Ovary (tissue), 3 donors: Measurements from ENCODE around the gene RFPL2.
"Not testable (repeated sequence)": the region's sequence is repeated elsewhere in the genome, so short reads cannot be mapped to it uniquely, and the experiment has no call there.

Source experiments
- EP300 ChIP-seq: sonication (generic); formaldehyde crosslinking; IDR thresholded peaks from one replicate; pipeline ENCODE4 v1.6.1; 2017; ENCODE audit warnings: antibody characterized with exemption
- TF ChIP-seq, protein P1 (sequence below), 3 donors: fragments of 450-650 bp in 2 of 3; fragments of 200-600 bp in 1 of 3; IDR thresholded peaks; one replicate each; pipeline versions ENCODE4 v1.5.1 to v1.8.0; 2016 to 2022; ENCODE audit warnings: antibody characterized with exemption in 3 of 3, mild to moderate bottlenecking in 1 of 3
- donor health status: DM: no; HTN: no; CAD: no.

DNA sequence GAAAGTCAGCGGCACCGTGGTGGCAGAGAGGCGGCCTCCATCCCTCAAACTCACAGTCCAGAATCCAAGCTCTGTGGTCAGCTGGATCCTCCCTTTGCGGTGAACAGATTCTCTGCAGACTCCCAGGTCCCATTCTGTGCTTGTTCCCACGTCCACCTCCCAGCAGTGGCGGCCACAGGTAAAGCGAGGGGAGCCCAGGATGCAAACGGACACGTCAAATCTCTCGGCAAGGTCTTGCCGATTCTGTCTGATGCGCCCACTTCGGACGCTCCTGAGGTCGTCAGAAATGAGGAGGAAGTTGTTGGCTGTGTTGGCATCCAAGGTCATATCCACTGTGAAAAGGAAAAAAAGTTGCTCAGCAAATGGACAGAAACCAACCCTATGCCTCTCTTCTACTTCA lies 13.9 kb downstream of the RFPL2 start:
- TF ChIP-seq EP300, result not testable (repeated sequence)
- TF ChIP-seq, protein P1, sequence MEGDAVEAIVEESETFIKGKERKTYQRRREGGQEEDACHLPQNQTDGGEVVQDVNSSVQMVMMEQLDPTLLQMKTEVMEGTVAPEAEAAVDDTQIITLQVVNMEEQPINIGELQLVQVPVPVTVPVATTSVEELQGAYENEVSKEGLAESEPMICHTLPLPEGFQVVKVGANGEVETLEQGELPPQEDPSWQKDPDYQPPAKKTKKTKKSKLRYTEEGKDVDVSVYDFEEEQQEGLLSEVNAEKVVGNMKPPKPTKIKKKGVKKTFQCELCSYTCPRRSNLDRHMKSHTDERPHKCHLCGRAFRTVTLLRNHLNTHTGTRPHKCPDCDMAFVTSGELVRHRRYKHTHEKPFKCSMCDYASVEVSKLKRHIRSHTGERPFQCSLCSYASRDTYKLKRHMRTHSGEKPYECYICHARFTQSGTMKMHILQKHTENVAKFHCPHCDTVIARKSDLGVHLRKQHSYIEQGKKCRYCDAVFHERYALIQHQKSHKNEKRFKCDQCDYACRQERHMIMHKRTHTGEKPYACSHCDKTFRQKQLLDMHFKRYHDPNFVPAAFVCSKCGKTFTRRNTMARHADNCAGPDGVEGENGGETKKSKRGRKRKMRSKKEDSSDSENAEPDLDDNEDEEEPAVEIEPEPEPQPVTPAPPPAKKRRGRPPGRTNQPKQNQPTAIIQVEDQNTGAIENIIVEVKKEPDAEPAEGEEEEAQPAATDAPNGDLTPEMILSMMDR (IDR thresholded peaks at IDR 0.05), result not testable (repeated sequence)
